Thyroid gland (tissue), 4 donors: ENCODE measurements around the gene DNAJC25.

Source experiments
- POLR2A ChIP-seq, 2 donors: fragments of 450-650 bp; IDR thresholded peaks; one replicate each; pipeline ENCODE4 v1.6.1; 2017; ENCODE audit warnings: antibody characterized with exemption in 2 of 2, mild to moderate bottlenecking in 2 of 2, moderate library complexity in 1 of 2
- TF ChIP-seq, protein P1 (sequence below), 6 experiments: fragments of 200-600 bp in 3 of 6; fragments of 450-650 bp in 3 of 6; sonication (generic) in 3 of 6; IDR thresholded peaks; one replicate each; pipeline ENCODE4 v1.5.1; 2016 to 2019; ENCODE audit warnings: antibody characterized with exemption in 6 of 6, mild to moderate bottlenecking in 2 of 6, inconsistent platforms in 1 of 6, moderate library complexity in 1 of 6

- TF ChIP-seq, protein P1, sequence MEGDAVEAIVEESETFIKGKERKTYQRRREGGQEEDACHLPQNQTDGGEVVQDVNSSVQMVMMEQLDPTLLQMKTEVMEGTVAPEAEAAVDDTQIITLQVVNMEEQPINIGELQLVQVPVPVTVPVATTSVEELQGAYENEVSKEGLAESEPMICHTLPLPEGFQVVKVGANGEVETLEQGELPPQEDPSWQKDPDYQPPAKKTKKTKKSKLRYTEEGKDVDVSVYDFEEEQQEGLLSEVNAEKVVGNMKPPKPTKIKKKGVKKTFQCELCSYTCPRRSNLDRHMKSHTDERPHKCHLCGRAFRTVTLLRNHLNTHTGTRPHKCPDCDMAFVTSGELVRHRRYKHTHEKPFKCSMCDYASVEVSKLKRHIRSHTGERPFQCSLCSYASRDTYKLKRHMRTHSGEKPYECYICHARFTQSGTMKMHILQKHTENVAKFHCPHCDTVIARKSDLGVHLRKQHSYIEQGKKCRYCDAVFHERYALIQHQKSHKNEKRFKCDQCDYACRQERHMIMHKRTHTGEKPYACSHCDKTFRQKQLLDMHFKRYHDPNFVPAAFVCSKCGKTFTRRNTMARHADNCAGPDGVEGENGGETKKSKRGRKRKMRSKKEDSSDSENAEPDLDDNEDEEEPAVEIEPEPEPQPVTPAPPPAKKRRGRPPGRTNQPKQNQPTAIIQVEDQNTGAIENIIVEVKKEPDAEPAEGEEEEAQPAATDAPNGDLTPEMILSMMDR (IDR thresholded peaks at IDR 0.05), result no peak
- TF ChIP-seq POLR2A (IDR thresholded peaks at IDR 0.05), result no peak
Observed at GRCh38 chr9:111610149-111610548, 21.0 kb upstream of the DNAJC25 start.
